ENCODE data around the gene FKTN. TPM values are rescaled to one million over a fixed set of nuclear protein-coding genes. Genes with fewer than 3 reads are reported as not detected.

FKTN gene
- total and polyA plus RNA-seq, 9 of the 15 experiments (the other 6 are each of a cell fraction or from before 2014, with no cell fraction given), result 5.4 to 16.3 (median 10.4) TPM

DNA sequence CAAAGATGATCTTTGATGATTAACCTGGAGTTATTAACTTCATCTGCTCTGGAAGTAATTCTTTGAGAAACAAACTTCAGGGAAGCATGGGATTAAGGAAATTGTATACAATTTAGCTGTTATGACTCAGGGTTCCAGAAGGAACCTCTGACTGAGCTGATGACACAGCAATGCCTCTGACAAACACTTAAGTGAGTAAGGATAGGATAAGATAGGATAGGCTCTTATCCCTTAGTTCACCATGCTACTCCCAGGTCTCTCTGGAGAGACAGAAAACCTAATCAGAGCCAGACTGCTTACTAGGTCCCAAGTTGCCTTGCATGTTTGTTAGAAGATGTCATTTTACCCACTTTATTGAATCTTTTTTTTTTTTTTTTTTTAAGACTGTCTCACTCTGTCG, 123.8 kb downstream of the FKTN start (continued):
- TF ChIP-seq HDAC3 (IDR thresholded peaks at IDR 0.05; ENCODE audit: borderline replicate concordance, partially characterized antibody) (peak; percentile 33), TCF3 (CRISPR knock-in tag; IDR thresholded peaks at IDR 0.05) (peak; percentile 88), DPF2 (IDR thresholded peaks at IDR 0.05) (peak; percentile 94), NBN (IDR thresholded peaks at IDR 0.05; ENCODE audit: low read depth) (peak; percentile 76; the same call in 1 of the 2 replicates), NEUROD1 (IDR thresholded peaks at IDR 0.05; ENCODE audit: borderline replicate concordance, low read depth, low read length, partially characterized antibody) (peak; percentile 26), ARNT (IDR thresholded peaks at IDR 0.05) (peak; percentile 31 to 81; a peak in 3 of 4 replicates), PHF21A (IDR thresholded peaks at IDR 0.05; ENCODE audit: borderline replicate concordance, low read depth) (peak; percentile 16; the same call in 1 of the 2 replicates), KDM2B (CRISPR knock-in tag; IDR thresholded peaks at IDR 0.05) (no peak), HNRNPLL (IDR thresholded peaks at IDR 0.05; ENCODE audit: low read depth, low read length, poor library complexity, severe bottlenecking) (no peak), CBFA2T2 (conservative IDR thresholded peaks at IDR 0.05) (peak; percentile 89), ATF7 (IDR thresholded peaks at IDR 0.05) (0 out of 2 replicates have a peak, but pooled peaks have one; percentile 51), MAFF (IDR thresholded peaks at IDR 0.05; ENCODE audit: low read length) (peak; percentile 76; the same call in 1 of the 2 replicates), KDM1A (IDR thresholded peaks at IDR 0.05) (peak; percentile 90 to 91), MTA2 (IDR thresholded peaks at IDR 0.05; ENCODE audit: low read depth) (peak; percentile 60; the same call in 1 of the 2 replicates), RNF2 (IDR thresholded peaks at IDR 0.05) (0 out of 2 replicates have a peak, but pooled peaks have one; percentile 28), FUS (optimal IDR thresholded peaks at IDR 0.05; ENCODE audit: low read depth, low read length) (no peak)
